ENCODE results near the gene SAFB. TPM values are rescaled to one million over a fixed set of nuclear protein-coding genes. Genes with fewer than 3 reads are reported as not detected.

SAFB gene
- total RNA-seq, 1 experiment from 2014 or later: 171 TPM

- POLR2A ChIA-PET (ENCODE audit: low non-redundant PET): no interaction called here
- Histone ChIP-seq H3K27me3 (replicated peaks; ENCODE audit: insufficient read depth, low read depth, low read length, poor library complexity) (no peaks in the 10 kb centered on the region), H3K27ac (ENCODE audit: low read depth, low read length, poor library complexity, severe bottlenecking) (no peak overlapping the region), H3K4me1 (ENCODE audit: insufficient read depth, low read length, poor library complexity, severe bottlenecking) (no peaks in the 10 kb centered on the region), H3K9me3 (ENCODE audit: low read depth, low read length, poor library complexity, severe bottlenecking) (no peaks in the 10 kb centered on the region), H3K4me3 (ENCODE audit: low read depth, low read length, poor library complexity, severe bottlenecking) (no peak overlapping the region), H3K36me3 (ENCODE audit: insufficient read depth, low read length, poor library complexity, severe bottlenecking) (peaks cover 90% of the 10 kb centered on the region)
- no TSS peak for BruUV-seq (replicated peaks)
- no peak for DNase-seq (ENCODE audit: low spot score)
- TF ChIP-seq EZH2 (IDR thresholded peaks at IDR 0.05; ENCODE audit: borderline replicate concordance, low read depth, low read length, poor library complexity, severe bottlenecking) (no peak), CTCF (conservative IDR thresholded peaks at IDR 0.05; ENCODE audit: low read depth, low read length) (no peak)
- intact Hi-C loops (cut with micrococcal nuclease; ENCODE audit: unreplicated experiment): no loop called here
- CTCF ChIA-PET: no interaction called here
Observed at GRCh38 chr19:5600797-5601196, 22.1 kb upstream of the SAFB start.

GRCh38 chr19:5603626-5604025 lies 19.3 kb upstream of the SAFB start:
- intact Hi-C loops (cut with micrococcal nuclease; ENCODE audit: unreplicated experiment): no loop called here
- ChIA-PET CTCF (no interaction called here), POLR2A (ENCODE audit: low non-redundant PET) (no interaction called here)
- no peak for DNase-seq (ENCODE audit: low spot score)
- no peak overlapping the region for H3K27ac ChIP-seq (ENCODE audit: low read depth, low read length, poor library complexity, severe bottlenecking)
- peaks cover 88% of the 10 kb centered on the region for H3K36me3 ChIP-seq (ENCODE audit: insufficient read depth, low read length, poor library complexity, severe bottlenecking)
- no peak overlapping the region for H3K4me3 ChIP-seq (ENCODE audit: low read depth, low read length, poor library complexity, severe bottlenecking)
- H3K4me1 ChIP-seq (ENCODE audit: insufficient read depth, low read length, poor library complexity, severe bottlenecking): no peaks in the 10 kb centered on the region
- no peak for TF ChIP-seq CTCF (conservative IDR thresholded peaks at IDR 0.05; ENCODE audit: low read depth, low read length)
- TF ChIP-seq EZH2 (IDR thresholded peaks at IDR 0.05; ENCODE audit: borderline replicate concordance, low read depth, low read length, poor library complexity, severe bottlenecking): no peak
- H3K9me3 ChIP-seq (ENCODE audit: low read depth, low read length, poor library complexity, severe bottlenecking): no peaks in the 10 kb centered on the region
- BruUV-seq (replicated peaks): no TSS peak
- H3K27me3 ChIP-seq (replicated peaks; ENCODE audit: insufficient read depth, low read depth, low read length, poor library complexity): no peaks in the 10 kb centered on the region

- TF ChIP-seq CTCF (conservative IDR thresholded peaks at IDR 0.05; ENCODE audit: low read depth, low read length): no peak
- no peak for TF ChIP-seq EZH2 (IDR thresholded peaks at IDR 0.05; ENCODE audit: borderline replicate concordance, low read depth, low read length, poor library complexity, severe bottlenecking)
- no peak overlapping the region for H3K4me3 ChIP-seq (ENCODE audit: low read depth, low read length, poor library complexity, severe bottlenecking)
- H3K9me3 ChIP-seq (ENCODE audit: low read depth, low read length, poor library complexity, severe bottlenecking): no peaks in the 10 kb centered on the region
- BruUV-seq (replicated peaks): no TSS peak
- no peak overlapping the region for H3K27ac ChIP-seq (ENCODE audit: low read depth, low read length, poor library complexity, severe bottlenecking)
- intact Hi-C loops (cut with micrococcal nuclease; ENCODE audit: unreplicated experiment): no loop called here
- no peak for DNase-seq (ENCODE audit: low spot score)
- CTCF ChIA-PET: no interaction called here
- peaks cover 88% of the 10 kb centered on the region for H3K36me3 ChIP-seq (ENCODE audit: insufficient read depth, low read length, poor library complexity, severe bottlenecking)
- POLR2A ChIA-PET (ENCODE audit: low non-redundant PET): no interaction called here
- H3K27me3 ChIP-seq (replicated peaks; ENCODE audit: insufficient read depth, low read depth, low read length, poor library complexity): no peaks in the 10 kb centered on the region
- no peaks in the 10 kb centered on the region for H3K4me1 ChIP-seq (ENCODE audit: insufficient read depth, low read length, poor library complexity, severe bottlenecking)
Observed at GRCh38 chr19:5605362-5605761, 17.5 kb upstream of the SAFB start.

Data from A673 (cell line).